B cell (primary cell): Measurements from ENCODE around the gene YIPF4.
"Not testable (repeated sequence)": the region's sequence is repeated elsewhere in the genome, so short reads cannot be mapped to it uniquely, and the experiment has no call there.

Experiments used
- CTCF ChIP-seq: fragments of 200-600 bp; IDR thresholded peaks from one replicate; pipeline ENCODE4 v1.8.0; 2022; ENCODE audit warnings: antibody characterized with exemption, mild to moderate bottlenecking
- EZH2 ChIP-seq: IDR thresholded peaks from 2 replicates; pipeline ENCODE4 v1.6.1; 2012; ENCODE audit warnings: borderline replicate concordance, low read depth, mild to moderate bottlenecking, moderate library complexity, low read length; ENCODE audit not compliant: insufficient read depth, poor library complexity, severe bottlenecking

- TF ChIP-seq CTCF, EZH2: not testable (repeated sequence)
Observed at GRCh38 chr2:32364290-32364689, 86.6 kb downstream of the YIPF4 start.
